H9 (cell line): ENCODE data around the gene SDK2. TPM values are rescaled to one million over a fixed set of nuclear protein-coding genes. Genes with fewer than 3 reads are reported as not detected.

ENCODE experiments used
- DNase-seq: peaks from one replicate; pipeline ENCODE4 v3.0.0-alpha.2; 2017
- H2AFZ ChIP-seq: one replicate; pipeline ENCODE4 v1.6.1; 2013; ENCODE audit warnings: mild to moderate bottlenecking, low read length, control low read depth, moderate library complexity
- H2AK5ac ChIP-seq: 2 replicates; pipeline ENCODE4 v1.6.1; 2013; ENCODE audit warnings: low read length, control low read depth, mixed read lengths; ENCODE audit not compliant: insufficient read length
- H2BK120ac ChIP-seq: one replicate; pipeline ENCODE4 v1.6.1; 2013; ENCODE audit warnings: low read depth, mild to moderate bottlenecking, low read length, control low read depth, inconsistent platforms; ENCODE audit not compliant: poor library complexity, severe bottlenecking
- H2BK12ac ChIP-seq: 2 replicates; pipeline ENCODE4 v1.6.1; 2013; ENCODE audit warnings: low read length, control low read depth, mixed read lengths, low read depth; ENCODE audit not compliant: insufficient read length
- H2BK15ac ChIP-seq: 2 replicates; pipeline ENCODE4 v1.6.1; 2013; ENCODE audit warnings: low read depth, low read length, control low read depth
- H2BK20ac ChIP-seq: one replicate; pipeline ENCODE4 v1.6.1; 2013; ENCODE audit warnings: low read depth, mild to moderate bottlenecking, low read length, control low read depth, inconsistent platforms; ENCODE audit not compliant: poor library complexity, severe bottlenecking
- H2BK5ac ChIP-seq: 2 replicates; pipeline ENCODE4 v1.6.1; 2013; ENCODE audit warnings: low read length, control low read depth, mixed read lengths; ENCODE audit not compliant: insufficient read length
- H3K14ac ChIP-seq: 2 replicates; pipeline ENCODE4 v1.6.1; 2013; ENCODE audit warnings: low read length, control low read depth; ENCODE audit not compliant: insufficient read depth
- H3K18ac ChIP-seq: 2 replicates; pipeline ENCODE4 v1.6.1; 2013; ENCODE audit warnings: low read depth, mild to moderate bottlenecking, mixed read lengths, low read length, control low read depth; ENCODE audit not compliant: insufficient read length
- H3K23ac ChIP-seq: 2 replicates; pipeline ENCODE4 v1.6.1; 2013; ENCODE audit warnings: low read length, control low read depth, mixed read lengths, low read depth; ENCODE audit not compliant: insufficient read length
- H3K23me2 ChIP-seq: 2 replicates; pipeline ENCODE4 v1.6.1; 2013; ENCODE audit warnings: low read depth, mild to moderate bottlenecking, mixed read lengths, low read length, control low read depth; ENCODE audit not compliant: insufficient read length, poor library complexity, severe bottlenecking
- H3K27ac ChIP-seq: 2 replicates; pipeline ENCODE4 v1.5.1; 2013; ENCODE audit warnings: low read length, control low read depth, mixed read lengths, low read depth; ENCODE audit not compliant: insufficient read length
- H3K27me3 ChIP-seq: 2 replicates; pipeline ENCODE4 v1.6.1; 2013; ENCODE audit warnings: low read length, control low read depth, inconsistent platforms; ENCODE audit not compliant: insufficient read depth
- H3K4ac ChIP-seq: 2 replicates; pipeline ENCODE4 v1.6.1; 2013; ENCODE audit warnings: low read depth, mild to moderate bottlenecking, control low read depth, inconsistent platforms, low read length, moderate library complexity
- H3K4me1 ChIP-seq: 2 replicates; pipeline ENCODE4 v1.6.1; 2013; ENCODE audit warnings: low read length, control low read depth, inconsistent platforms; ENCODE audit not compliant: insufficient read depth
- H3K4me2 ChIP-seq: 2 replicates; pipeline ENCODE4 v1.6.1; 2013; ENCODE audit warnings: low read length, control low read depth, mixed read lengths; ENCODE audit not compliant: insufficient read length, insufficient read depth
- H3K56ac ChIP-seq: 2 replicates; pipeline ENCODE4 v1.6.1; 2013; ENCODE audit warnings: low read depth, mild to moderate bottlenecking, mixed read lengths, low read length, control low read depth; ENCODE audit not compliant: insufficient read length
- H3K79me1 ChIP-seq: 2 replicates; pipeline ENCODE4 v1.6.1; 2013; ENCODE audit warnings: low read depth, mild to moderate bottlenecking, moderate library complexity, low read length, control low read depth, inconsistent platforms; ENCODE audit not compliant: insufficient read depth, poor library complexity, severe bottlenecking
- H3K79me2 ChIP-seq: 2 replicates; pipeline ENCODE4 v1.6.1; 2013; ENCODE audit warnings: low read length, control low read depth, inconsistent platforms; ENCODE audit not compliant: insufficient read depth
- H3K9ac ChIP-seq: 2 replicates; pipeline ENCODE4 v1.6.1; 2013; ENCODE audit warnings: low read length, control low read depth, mixed read lengths; ENCODE audit not compliant: insufficient read length; ENCODE audit errors: extremely low read depth
- H3K9me3 ChIP-seq: one replicate; pipeline ENCODE4 v1.6.1; 2013; ENCODE audit warnings: low read depth, low read length, inconsistent platforms; ENCODE audit not compliant: control insufficient read depth
- H3T11ph ChIP-seq: one replicate; pipeline ENCODE4 v1.6.1; 2013; ENCODE audit warnings: mild to moderate bottlenecking, low read length, control low read depth, inconsistent platforms
- H4K20me1 ChIP-seq: one replicate; pipeline ENCODE4 v1.6.1; 2013; ENCODE audit not compliant: control insufficient read depth, insufficient read length, insufficient read depth
- H4K5ac ChIP-seq: 2 replicates; pipeline ENCODE4 v1.6.1; 2013; ENCODE audit warnings: low read depth, mild to moderate bottlenecking, mixed read lengths, low read length, control low read depth; ENCODE audit not compliant: insufficient read length
- H4K8ac ChIP-seq: replicated peaks from 2 replicates; pipeline ENCODE4 v1.6.1; 2013; ENCODE audit warnings: low read length, control low read depth, mixed read lengths, low read depth; ENCODE audit not compliant: insufficient read length
- H4K91ac ChIP-seq: 2 replicates; pipeline ENCODE4 v1.6.1; 2013; ENCODE audit warnings: low read depth, mild to moderate bottlenecking, moderate library complexity, mixed read lengths, low read length, control low read depth; ENCODE audit not compliant: insufficient read length
- H3K27ac Mint-ChIP-seq, 3 experiments: 2 replicates in 2 of 3; 3 replicates in 1 of 3; pipeline ENCODE4 v1.8.0; 2020 to 2021; ENCODE audit warnings: mixed read lengths in 3 of 3, mild to moderate bottlenecking in 1 of 3, moderate library complexity in 1 of 3
- H3K27me3 Mint-ChIP-seq: 2 replicates; pipeline ENCODE4 v1.8.0; 2021; ENCODE audit warnings: low read depth, mild to moderate bottlenecking, moderate library complexity, mixed read lengths
- H3K36me3 Mint-ChIP-seq, 3 experiments: 2 replicates in 2 of 3; 3 replicates in 1 of 3; pipeline ENCODE4 v1.8.0; 2020 to 2021; ENCODE audit warnings: low read depth in 3 of 3, mixed read lengths in 3 of 3; ENCODE audit not compliant: insufficient read depth in 1 of 3
- H3K4me1 Mint-ChIP-seq, 2 experiments: 2 replicates each; pipeline ENCODE4 v1.8.0; 2020; ENCODE audit warnings: mixed read lengths in 2 of 2
- H3K4me3 Mint-ChIP-seq, 2 experiments: 2 replicates in 1 of 2; 3 replicates in 1 of 2; pipeline ENCODE4 v1.8.0; 2020 to 2021; ENCODE audit warnings: mild to moderate bottlenecking in 2 of 2, mixed read lengths in 2 of 2, moderate library complexity in 1 of 2
- H3K9me3 Mint-ChIP-seq, 2 experiments: 2 replicates in 1 of 2; 3 replicates in 1 of 2; pipeline ENCODE4 v1.8.0; 2020; ENCODE audit warnings: mild to moderate bottlenecking in 2 of 2, mixed read lengths in 2 of 2, moderate library complexity in 1 of 2
- CTCF ChIP-seq: fragments of 200-600 bp; sonication (generic); conservative IDR thresholded peaks from 3 replicates; pipeline ENCODE4 v1.8.0; 2021; ENCODE audit warnings: antibody characterized with exemption, mild to moderate bottlenecking
- WGBS: extraction: QIAGEN DNeasy Blood & Tissue Kit; methylation state at CpG from one replicate; pipeline ENCODE4 v1.1.7; 2013; ENCODE audit warnings: missing lambda C conversion rate, low lambda C conversion rate, mixed read lengths; ENCODE audit not compliant: insufficient read length; ENCODE audit errors: extremely low coverage; 5-methylcytosine and 5-hydroxymethylcytosine counted together
- total RNA-seq: library from RNA; stranded (reverse); gene quantifications from 2 replicates; pipeline ENCODE4 v1.2.1, GENCODE V29; 2021

SDK2 gene
- total RNA-seq, 1 experiment from 2014 or later, result 9.1 TPM

- Histone ChIP-seq H3K9ac (no peak overlapping the region), H4K91ac (no peak overlapping the region), H2BK12ac (no peak overlapping the region), H2BK120ac (no peak overlapping the region), H2AK5ac (no peak overlapping the region), H3T11ph (no peak overlapping the region), H3K79me1 (no peaks in the 10 kb centered on the region), H2BK5ac (no peak overlapping the region), H3K23ac (no peak overlapping the region), H4K20me1 (no peaks in the 10 kb centered on the region), H3K4ac (no peak overlapping the region), H2BK20ac (no peak overlapping the region), H3K4me2 (no peak overlapping the region), H3K9me3 (no peaks in the 10 kb centered on the region), H3K79me2 (no peaks in the 10 kb centered on the region), H3K14ac (no peak overlapping the region), H3K56ac (no peak overlapping the region), H3K18ac (no peak overlapping the region), H2AFZ (no peak overlapping the region), H2BK15ac (no peak overlapping the region), H3K27ac (no peak overlapping the region), H3K4me1 (no peaks in the 10 kb centered on the region), H4K5ac (no peak overlapping the region), H3K27me3 (no peaks in the 10 kb centered on the region), H4K8ac (no peak overlapping the region), H3K23me2 (no peaks in the 10 kb centered on the region)
- no CpG with 5 or more reads among the region's 16 CpGs for WGBS
- H3K27me3 Mint-ChIP-seq, result no peaks in the 10 kb centered on the region
- H3K27ac Mint-ChIP-seq, result no peak overlapping the region; a peak in 1 of 7 replicates
- TF ChIP-seq CTCF, result no peak
- peak; percentile 27 for DNase-seq
- H3K36me3 Mint-ChIP-seq, result peaks cover 0 to 7% (median 7%) of the 10 kb centered on the region in 3 experiments; a peak in 6 of 7 replicates
- H3K4me3 Mint-ChIP-seq, result no peak overlapping the region
- H3K9me3 Mint-ChIP-seq, result no peaks in the 10 kb centered on the region
- peaks cover 27 to 38% of the 10 kb centered on the region in 2 experiments for H3K4me1 Mint-ChIP-seq
Observed at GRCh38 chr17:73290399-73291259, 353.6 kb downstream of the SDK2 start.
